Activated CD4-positive, alpha-beta T cell treated with anti-CD3 and anti-CD28 coated beads, Interleukin-2, amount 10 ng/mL, durations not matched to agents 7 days and 5 days (primary cell): ENCODE results near the gene KIF14. TPM values are rescaled to one million over a fixed set of nuclear protein-coding genes. Genes with fewer than 3 reads are reported as not detected.
"Not testable (repeated sequence)": the region's sequence is repeated elsewhere in the genome, so short reads cannot be mapped to it uniquely, and the experiment has no call there.

Experiments used
- CTCF ChIA-PET: fragments of 350-600 bp; sonication (Branson Sonifier 250); formaldehyde crosslinking; loops from one replicate; lab custom pipeline; 2021; ENCODE audit warnings: antibody characterized with exemption; lab: Charles Lee
- POLR2A ChIA-PET: fragments of 350-600 bp; sonication (Branson Sonifier 250); formaldehyde crosslinking; loops from one replicate; lab custom pipeline; 2021; ENCODE audit warnings: antibody characterized with exemption; lab: Charles Lee
- DNase-seq: peaks from one replicate; pipeline ENCODE4 v3.0.0-alpha.2; 2020
- H3K27ac Mint-ChIP-seq: one replicate; pipeline ENCODE4 v1.8.0; 2021; ENCODE audit warnings: mild to moderate bottlenecking, moderate library complexity, mixed read lengths
- H3K27me3 Mint-ChIP-seq: one replicate; pipeline ENCODE4 v1.8.0; 2021; ENCODE audit warnings: mixed read lengths
- H3K36me3 Mint-ChIP-seq: one replicate; pipeline ENCODE4 v1.8.0; 2021; ENCODE audit warnings: low read depth, mixed read lengths
- H3K4me1 Mint-ChIP-seq: one replicate; pipeline ENCODE4 v1.8.0; 2021; ENCODE audit warnings: mixed read lengths
- H3K4me3 Mint-ChIP-seq: one replicate; pipeline ENCODE4 v1.8.0; 2021; ENCODE audit warnings: mild to moderate bottlenecking, moderate library complexity, mixed read lengths
- H3K9me3 Mint-ChIP-seq: one replicate; pipeline ENCODE4 v1.8.0; 2021; ENCODE audit warnings: mixed read lengths
- total RNA-seq, 2 experiments: library from RNA; stranded (reverse); gene quantifications; one replicate each; pipeline ENCODE4 v1.2.3, GENCODE V29; 2021

The KIF14 gene
- total RNA-seq, 2 experiments from 2014 or later, result 31.6 to 34.6 TPM

DNA sequence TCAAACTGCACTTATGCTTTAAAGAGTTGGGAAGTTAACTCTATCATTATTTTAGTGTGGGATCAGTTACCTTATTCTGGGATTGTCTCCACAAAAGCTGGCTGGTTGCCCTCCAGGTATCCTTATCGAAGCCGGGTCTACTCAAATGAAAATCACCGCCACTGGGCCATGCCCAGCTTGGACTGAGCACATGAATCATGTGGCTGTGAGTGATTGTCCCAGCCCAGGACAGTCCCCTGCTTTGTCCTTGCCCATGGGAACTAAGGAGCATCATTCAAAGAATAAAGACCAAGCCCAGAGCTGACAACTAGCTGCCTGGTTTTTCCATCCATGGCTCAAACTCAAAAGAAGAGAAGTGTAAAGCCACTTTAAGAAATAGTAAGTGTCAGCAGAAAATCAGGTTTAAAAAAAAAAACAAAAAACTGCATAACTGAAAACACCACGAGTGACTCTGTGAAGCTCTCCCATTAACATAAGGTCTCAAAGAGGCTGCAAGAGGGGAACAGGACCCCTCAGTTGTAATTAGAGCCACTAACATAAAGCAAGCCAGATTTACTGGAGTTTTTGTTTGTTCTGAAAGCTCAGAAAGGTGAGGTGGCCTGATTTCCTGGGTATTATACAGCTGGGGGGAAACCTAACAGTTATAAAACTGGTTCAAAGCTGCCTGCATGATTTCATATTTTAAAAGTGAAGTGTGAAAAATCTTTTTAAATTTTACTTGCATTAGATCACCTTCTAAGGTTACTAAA is 91.5 kb downstream of the KIF14 start:
- Mint-ChIP-seq H3K4me1 (peaks cover 25% of the 10 kb centered on the region), H3K36me3 (no peaks in the 10 kb centered on the region), H3K9me3 (no peaks in the 10 kb centered on the region), H3K27me3 (no peaks in the 10 kb centered on the region), H3K27ac (no peak overlapping the region), H3K4me3 (no peak overlapping the region)
- ChIA-PET CTCF (no interaction called here), POLR2A (no interaction called here)
- DNase-seq, result no peak

DNA sequence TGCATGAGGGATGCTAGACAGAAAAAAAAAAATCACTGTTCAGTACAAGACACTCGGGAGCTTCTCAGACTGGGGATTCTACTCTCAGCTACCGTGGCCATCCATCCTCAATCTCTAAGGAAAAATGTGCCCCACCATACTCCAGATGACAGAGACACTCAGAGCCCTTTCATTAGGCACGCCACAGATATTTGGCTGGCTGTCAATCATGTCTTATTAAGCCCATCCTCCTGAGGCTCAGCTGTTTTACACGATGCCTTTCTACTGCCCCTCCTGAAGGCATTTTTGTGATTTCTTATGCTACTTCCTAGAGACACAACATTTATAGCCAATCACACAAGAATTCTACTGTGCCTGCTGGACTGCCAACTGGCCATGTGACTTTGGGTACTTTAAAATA is 92.9 kb downstream of the KIF14 start:
- Mint-ChIP-seq H3K4me1 (peaks cover 25% of the 10 kb centered on the region), H3K27ac (no peak overlapping the region), H3K4me3 (no peak overlapping the region), H3K36me3 (no peaks in the 10 kb centered on the region), H3K27me3 (no peaks in the 10 kb centered on the region), H3K9me3 (no peaks in the 10 kb centered on the region)
- ChIA-PET CTCF (no interaction called here), POLR2A (no interaction called here)
- DNase-seq, result no peak

DNA sequence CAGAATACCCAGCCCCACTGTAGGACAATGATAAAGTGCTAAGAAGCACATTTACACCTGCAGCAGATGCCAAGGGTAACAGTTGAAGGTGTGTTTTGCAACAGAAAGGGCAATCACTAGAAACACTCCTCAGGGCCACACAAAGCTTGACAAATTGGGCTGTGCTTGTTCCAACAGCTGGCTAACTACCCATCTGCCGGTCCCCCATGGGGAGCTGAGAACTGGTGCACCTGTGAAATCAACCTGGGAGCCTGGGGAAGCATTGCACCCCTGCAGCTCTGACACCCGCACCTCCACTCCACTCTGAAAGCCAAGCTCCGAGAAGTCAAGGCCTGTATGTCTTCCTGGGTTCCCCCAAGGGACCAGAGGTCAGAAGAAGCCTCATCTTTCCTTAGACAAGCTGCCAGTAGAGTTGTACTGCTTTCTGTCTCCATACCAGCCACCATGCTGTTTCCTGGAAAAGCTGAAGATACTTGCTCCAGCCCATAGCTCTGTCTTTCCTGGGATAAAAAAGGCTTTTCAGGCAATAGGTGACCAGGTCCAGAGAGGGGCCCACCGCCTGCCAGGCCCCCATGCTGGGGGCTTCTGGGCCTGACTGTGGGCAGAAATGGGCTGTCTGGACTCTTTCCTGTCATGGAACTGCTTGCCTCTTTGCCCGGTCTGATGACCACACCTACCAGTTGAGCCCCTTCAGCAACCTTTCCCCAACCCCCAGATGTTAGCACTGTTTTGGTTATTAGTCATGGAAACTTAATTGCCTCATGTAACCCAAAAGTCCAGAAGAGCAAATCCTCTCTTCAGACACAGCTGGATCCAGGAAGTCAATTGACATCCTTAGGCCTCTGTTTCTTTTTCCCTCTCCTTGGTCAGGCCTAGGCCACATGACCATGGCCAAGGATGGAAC is 93.6 kb downstream of the KIF14 start:
- Mint-ChIP-seq H3K9me3 (no peaks in the 10 kb centered on the region), H3K4me3 (no peak overlapping the region), H3K4me1 (peaks cover 22% of the 10 kb centered on the region), H3K36me3 (no peaks in the 10 kb centered on the region), H3K27me3 (no peaks in the 10 kb centered on the region), H3K27ac (no peak overlapping the region)
- CTCF ChIA-PET, result interaction anchor here (0.5 to 0.7 kb wide), 3 partner anchors 11 to 353 kb away, joined by 3 read pairs; no protein-coding TSS in a partner anchor
- POLR2A ChIA-PET, result no interaction called here
- DNase-seq, result no peak

DNA sequence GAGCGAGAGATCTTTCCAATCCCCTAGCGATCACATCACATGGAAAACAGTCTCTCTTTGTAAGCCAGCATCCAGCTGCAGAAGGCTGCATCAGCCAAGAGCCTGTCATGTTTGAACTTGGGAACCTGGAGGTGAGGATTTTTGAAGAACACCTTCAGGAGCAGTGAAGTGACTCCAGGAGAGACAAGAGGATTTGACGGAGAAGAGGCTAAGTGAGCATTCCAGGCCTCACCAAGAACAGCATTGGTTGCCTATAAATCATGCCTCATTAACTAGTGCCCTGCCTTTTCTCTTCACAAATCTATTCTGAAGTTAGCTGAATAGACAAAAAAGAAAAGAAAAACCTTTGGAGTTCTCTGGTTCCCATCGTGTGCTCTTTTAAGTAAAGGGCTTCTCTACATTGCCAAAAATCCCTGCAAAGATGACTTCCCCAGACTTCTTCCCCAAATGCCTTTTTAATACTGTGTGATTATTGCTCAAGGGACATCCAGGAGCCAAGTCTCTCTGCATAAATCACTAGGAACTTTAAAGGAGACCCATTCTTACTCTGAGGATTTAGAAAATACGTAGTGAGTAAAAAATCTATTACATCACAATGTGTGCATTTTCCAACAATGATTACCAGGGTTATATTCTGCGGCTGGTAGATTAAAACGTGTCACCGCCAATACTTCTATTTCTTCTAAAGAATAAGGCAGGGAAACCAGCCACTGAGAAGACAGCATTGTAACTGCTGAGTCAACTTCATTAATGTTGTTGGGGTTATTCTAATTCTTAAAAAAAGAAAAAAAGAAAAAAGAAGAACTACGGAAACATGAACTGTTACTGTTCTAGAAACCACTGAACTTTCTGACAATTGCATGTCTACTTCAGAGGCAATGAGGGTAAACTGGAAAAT is 95.2 kb downstream of the KIF14 start:
- DNase-seq, result no peak
- Mint-ChIP-seq H3K36me3 (no peaks in the 10 kb centered on the region), H3K27ac (no peak overlapping the region), H3K9me3 (no peaks in the 10 kb centered on the region), H3K27me3 (no peaks in the 10 kb centered on the region), H3K4me3 (no peak overlapping the region), H3K4me1 (peaks cover 9% of the 10 kb centered on the region)
- CTCF ChIA-PET, result no interaction called here
- POLR2A ChIA-PET, result no interaction called here

DNA sequence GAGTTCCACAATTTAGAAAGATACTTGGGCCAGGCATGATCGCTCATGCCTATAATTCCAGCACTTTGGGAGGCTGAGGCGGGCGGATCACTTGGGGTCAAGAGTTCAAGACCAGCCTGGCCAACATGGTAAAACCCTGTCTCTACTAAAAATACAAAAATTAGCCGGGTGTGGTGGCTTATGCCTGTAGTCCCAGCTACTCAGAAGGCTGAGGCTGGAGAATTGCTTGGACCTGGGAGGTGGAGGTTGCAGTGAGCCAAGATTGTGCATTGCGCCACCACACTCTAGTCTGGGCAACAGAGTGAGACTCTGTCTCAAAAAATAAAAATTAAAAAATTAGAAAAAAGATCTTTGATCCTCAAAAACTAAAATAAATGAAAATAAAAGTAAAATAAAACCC is 96.0 kb downstream of the KIF14 start:
- H3K4me3 Mint-ChIP-seq, H3K27ac Mint-ChIP-seq, H3K27me3 Mint-ChIP-seq, DNase-seq, H3K4me1 Mint-ChIP-seq, CTCF ChIA-PET, POLR2A ChIA-PET, H3K9me3 Mint-ChIP-seq, H3K36me3 Mint-ChIP-seq: not testable (repeated sequence)

DNA sequence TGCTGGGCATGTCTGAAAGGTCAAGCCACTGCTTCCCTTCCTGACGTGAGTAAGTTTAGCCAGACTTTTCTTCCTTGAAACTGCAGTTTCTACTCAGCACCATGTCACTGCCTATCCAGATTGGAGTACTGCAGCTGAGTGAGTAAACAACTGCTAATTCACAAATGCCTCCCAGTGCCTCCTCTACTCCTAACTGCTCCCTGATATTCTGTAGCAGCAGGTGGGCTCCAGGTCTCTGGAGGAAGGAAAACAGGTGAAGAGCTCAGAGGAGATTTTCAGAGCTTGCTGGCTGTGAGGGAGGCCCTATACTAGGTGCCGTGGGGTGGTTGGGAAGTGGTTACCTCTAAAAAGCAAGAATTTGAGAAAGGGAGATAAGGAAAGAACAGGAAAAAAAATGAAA is 96.5 kb downstream of the KIF14 start:
- Mint-ChIP-seq H3K4me1 (no peaks in the 10 kb centered on the region), H3K36me3 (no peaks in the 10 kb centered on the region), H3K9me3 (no peaks in the 10 kb centered on the region), H3K27ac (no peak overlapping the region), H3K27me3 (no peaks in the 10 kb centered on the region), H3K4me3 (no peak overlapping the region)
- ChIA-PET POLR2A (no interaction called here), CTCF (no interaction called here)
- DNase-seq, result no peak

DNA sequence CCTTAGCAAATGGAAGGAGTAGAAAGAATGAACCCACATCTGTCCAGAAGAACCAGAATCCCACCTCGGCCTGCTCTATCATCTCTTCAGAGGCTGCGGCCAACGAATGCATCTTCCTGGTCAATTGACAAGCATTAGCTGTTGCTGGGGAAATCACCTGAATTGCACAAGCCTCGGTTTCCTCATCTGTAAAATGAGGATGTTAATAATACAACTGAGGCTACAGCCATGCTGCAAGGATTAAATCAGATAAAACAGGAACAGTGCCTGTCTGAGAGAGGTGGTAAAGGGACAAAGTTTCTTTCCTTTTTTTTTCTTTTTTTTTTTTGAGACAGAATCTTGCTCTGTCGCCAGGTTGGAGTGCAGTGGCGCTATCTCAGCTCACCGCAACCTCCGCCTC is 99.8 kb downstream of the KIF14 start:
- H3K4me3 Mint-ChIP-seq, result no peak overlapping the region
- H3K36me3 Mint-ChIP-seq, result no peaks in the 10 kb centered on the region
- H3K4me1 Mint-ChIP-seq, result peaks cover 1% of the 10 kb centered on the region
- H3K27ac Mint-ChIP-seq, result no peak overlapping the region
- no peak for DNase-seq
- ChIA-PET POLR2A (no interaction called here), CTCF (no interaction called here)
- no peaks in the 10 kb centered on the region for H3K9me3 Mint-ChIP-seq
- H3K27me3 Mint-ChIP-seq, result no peaks in the 10 kb centered on the region

DNA sequence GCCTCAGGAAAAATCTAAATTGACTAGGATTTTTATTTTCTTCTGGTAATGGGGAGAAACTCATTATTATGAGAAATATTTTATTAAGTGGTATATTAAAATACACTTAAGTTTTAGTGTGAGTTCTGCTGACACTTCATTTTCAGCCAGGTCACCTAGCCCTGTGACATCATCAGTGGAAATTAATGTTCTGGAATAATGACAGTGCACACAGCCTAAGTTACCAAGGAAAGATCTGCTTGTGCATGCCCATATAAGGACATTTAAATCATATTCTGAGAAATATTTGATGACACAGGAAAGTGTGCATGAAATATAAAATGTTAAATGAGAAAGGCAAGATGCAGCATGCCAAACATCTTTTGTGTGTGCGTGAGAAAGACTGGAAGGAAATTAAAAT is 102.0 kb downstream of the KIF14 start:
- Mint-ChIP-seq H3K36me3 (no peaks in the 10 kb centered on the region), H3K27me3 (peaks cover 6% of the 10 kb centered on the region), H3K4me3 (no peak overlapping the region), H3K9me3 (no peaks in the 10 kb centered on the region), H3K27ac (no peak overlapping the region), H3K4me1 (peaks cover 1% of the 10 kb centered on the region)
- DNase-seq, result no peak
- ChIA-PET CTCF (interaction anchor here (0.6 to 1.0 kb wide), 2 partner anchors 538 to 834 kb away, joined by 3 read pairs; no protein-coding TSS in a partner anchor), POLR2A (no interaction called here)

DNA sequence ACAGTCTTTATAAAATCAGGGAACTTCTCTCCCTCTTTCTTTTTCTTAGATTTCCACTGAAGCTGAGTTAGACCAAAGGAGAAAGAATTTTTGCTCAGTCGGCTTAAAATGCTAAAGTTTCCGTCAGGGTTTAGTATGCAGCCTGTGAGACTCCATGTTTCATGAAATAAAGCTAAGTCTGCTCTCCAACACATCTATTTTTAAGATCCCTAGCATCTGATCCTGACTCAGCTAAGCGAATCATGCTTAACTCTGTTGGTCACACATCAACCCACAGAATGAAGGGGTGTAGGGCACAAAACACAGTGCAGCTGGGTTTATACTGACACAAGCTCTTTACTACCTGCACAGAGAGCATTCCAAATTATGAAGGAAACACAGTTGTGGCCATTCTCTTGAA is 108.4 kb downstream of the KIF14 start:
- Mint-ChIP-seq H3K4me3 (no peak overlapping the region), H3K9me3 (no peaks in the 10 kb centered on the region), H3K27ac (no peak overlapping the region), H3K4me1 (peaks cover 2% of the 10 kb centered on the region), H3K36me3 (no peaks in the 10 kb centered on the region), H3K27me3 (peaks cover 15% of the 10 kb centered on the region)
- POLR2A ChIA-PET, result no interaction called here
- CTCF ChIA-PET, result no interaction called here
- DNase-seq, result no peak

DNA sequence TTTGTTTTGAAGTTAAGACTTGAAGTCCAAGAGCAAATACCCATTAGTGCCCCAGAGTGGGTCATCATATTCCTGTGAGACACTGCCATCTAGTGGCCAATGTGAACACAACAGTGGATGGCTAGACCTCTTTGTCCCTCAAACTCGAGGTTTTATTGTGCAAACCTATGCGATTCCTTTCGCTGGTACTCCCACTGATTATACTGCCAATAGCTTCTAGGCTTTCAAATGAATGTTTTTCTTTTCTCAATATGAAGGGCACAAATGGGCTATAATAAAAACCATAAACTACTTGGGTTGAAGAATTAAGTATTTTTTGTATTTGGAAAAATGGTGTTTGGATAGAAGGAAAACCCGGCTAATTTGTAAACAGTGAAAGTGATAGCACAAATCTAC is 110.3 kb downstream of the KIF14 start:
- peak; percentile 79 for DNase-seq
- Mint-ChIP-seq H3K4me1 (peaks cover 2% of the 10 kb centered on the region), H3K36me3 (no peaks in the 10 kb centered on the region), H3K27ac (no peak overlapping the region), H3K4me3 (no peak overlapping the region), H3K9me3 (no peaks in the 10 kb centered on the region), H3K27me3 (peaks cover 14% of the 10 kb centered on the region)
- ChIA-PET CTCF (no interaction called here), POLR2A (no interaction called here)

DNA sequence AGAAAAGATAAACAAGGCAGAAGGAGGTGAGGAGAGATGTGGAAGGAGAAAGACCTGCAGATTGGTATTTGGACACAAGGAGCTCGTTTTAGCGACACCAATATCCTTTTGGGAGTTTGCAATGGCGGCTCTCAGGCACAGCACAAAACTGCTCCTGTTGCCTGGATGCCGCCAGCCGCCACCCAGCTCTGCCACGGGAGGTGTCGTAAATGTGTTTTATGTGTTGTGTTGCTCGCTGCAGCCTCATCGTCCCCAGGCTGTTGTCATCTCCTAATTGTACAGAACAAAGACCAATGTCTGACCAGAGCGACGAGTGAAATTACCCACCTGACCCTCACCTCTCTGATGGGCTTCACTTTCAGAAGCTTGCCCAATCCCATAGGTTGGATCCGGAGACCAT is 114.1 kb downstream of the KIF14 start:
- ChIA-PET CTCF (no interaction called here), POLR2A (no interaction called here)
- Mint-ChIP-seq H3K9me3 (no peaks in the 10 kb centered on the region), H3K4me1 (peaks cover 2% of the 10 kb centered on the region), H3K4me3 (no peak overlapping the region), H3K27ac (no peak overlapping the region), H3K36me3 (no peaks in the 10 kb centered on the region), H3K27me3 (peaks cover 14% of the 10 kb centered on the region)
- DNase-seq, result no peak

DNA sequence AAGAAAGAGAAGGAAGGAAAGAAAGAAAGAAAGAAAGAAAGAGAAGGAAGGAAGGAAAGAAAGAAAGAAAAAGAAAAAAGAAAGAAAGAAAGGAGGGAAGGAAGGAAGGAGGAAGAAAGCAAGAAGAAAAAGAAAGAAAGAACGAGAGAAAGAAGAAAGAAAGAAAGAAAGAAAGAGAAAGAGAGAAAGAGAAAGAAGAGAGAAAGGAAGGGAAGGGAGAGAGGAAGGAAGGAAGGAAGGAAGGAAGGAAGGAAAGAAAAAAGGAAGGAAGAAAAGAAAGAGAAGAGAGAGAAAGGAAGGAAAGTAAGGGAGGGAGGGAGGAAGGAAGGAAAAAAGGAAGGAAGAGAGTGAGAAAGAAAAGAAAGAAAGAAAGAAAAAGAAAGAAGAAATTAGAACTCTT is 115.3 kb downstream of the KIF14 start:
- ChIA-PET CTCF (no interaction called here), POLR2A (no interaction called here)
- peaks cover 1% of the 10 kb centered on the region for H3K4me1 Mint-ChIP-seq
- H3K27ac Mint-ChIP-seq, result no peak overlapping the region
- H3K27me3 Mint-ChIP-seq, result peaks cover 12% of the 10 kb centered on the region
- H3K4me3 Mint-ChIP-seq, result no peak overlapping the region
- H3K36me3 Mint-ChIP-seq, result no peaks in the 10 kb centered on the region
- no peaks in the 10 kb centered on the region for H3K9me3 Mint-ChIP-seq
- DNase-seq, result no peak
